Measurements from ENCODE around the gene DGKB.

DNA sequence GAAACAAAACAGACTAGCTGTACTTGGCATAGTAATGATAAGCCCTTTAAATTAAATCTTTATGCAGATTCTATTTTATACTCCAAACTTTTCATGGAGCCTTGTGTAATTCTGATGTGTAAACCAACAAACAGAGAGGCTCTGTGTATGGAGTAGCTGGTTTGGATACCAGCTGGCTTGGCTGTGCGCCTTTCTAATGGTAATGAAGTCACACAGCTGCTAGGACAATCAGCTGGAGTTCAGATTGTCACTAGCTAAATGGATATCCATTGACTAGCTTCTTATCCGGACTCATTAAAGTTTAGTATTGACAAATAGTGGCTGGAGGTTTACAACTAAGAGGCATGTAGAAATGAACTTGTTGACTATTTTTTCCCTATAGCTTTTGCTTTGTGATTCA is 398.4 kb downstream of the DGKB start:
- TF ChIP-seq CTCF (IDR thresholded peaks at IDR 0.05 in 4 of 5, conservative IDR thresholded peaks at IDR 0.05 in 1 of 5) (no peak), POLR2A (IDR thresholded peaks at IDR 0.05) (no peak)
